H1 (cell line): ENCODE measurements around the gene SPACA4. TPM values are rescaled to one million over a fixed set of nuclear protein-coding genes. Genes with fewer than 3 reads are reported as not detected.

ENCODE experiments used
- ASH2L ChIP-seq: fragments of 200-600, 300-600 bp; sonication (generic); IDR thresholded peaks from one replicate; pipeline ENCODE4 v1.7.1; 2017; ENCODE audit warnings: low read length
- ATF3 ChIP-seq: IDR thresholded peaks from 2 replicates; pipeline ENCODE4 v1.6.1; 2011; ENCODE audit warnings: low read depth, mild to moderate bottlenecking, low read length; ENCODE audit not compliant: insufficient read depth
- BRCA1 ChIP-seq: IDR thresholded peaks from 2 replicates; pipeline ENCODE4 v1.6.1; 2012; ENCODE audit warnings: low read depth, low read length, improper control_type of control experiment
- CHD2 ChIP-seq: IDR thresholded peaks from 2 replicates; pipeline ENCODE4 v1.6.1; 2012; ENCODE audit warnings: low read length, improper control_type of control experiment
- CTBP2 ChIP-seq: IDR thresholded peaks from 2 replicates; pipeline ENCODE4 v1.7.0; 2011; ENCODE audit warnings: borderline replicate concordance, mild to moderate bottlenecking, moderate library complexity, mixed read lengths, low read length; ENCODE audit not compliant: insufficient read depth, insufficient read length
- E2F6 ChIP-seq: IDR thresholded peaks from 2 replicates; pipeline ENCODE4 v1.6.1; 2012; ENCODE audit warnings: inconsistent platforms
- EGR1 ChIP-seq: IDR thresholded peaks from 2 replicates; pipeline ENCODE4 v1.6.1; 2011; ENCODE audit warnings: low read depth, low read length, borderline replicate concordance
- GABPA ChIP-seq: IDR thresholded peaks from 2 replicates; pipeline ENCODE4 v1.6.1; 2011; ENCODE audit warnings: mild to moderate bottlenecking, low read length, moderate library complexity, borderline replicate concordance; ENCODE audit not compliant: insufficient read depth
- HDAC6 ChIP-seq: IDR thresholded peaks from one replicate; pipeline ENCODE4 v1.7.1; 2012; ENCODE audit warnings: low read depth, mild to moderate bottlenecking, inconsistent platforms, low read length, moderate library complexity
- KDM4A ChIP-seq: IDR thresholded peaks from one replicate; pipeline ENCODE4 v1.7.1; 2012; ENCODE audit warnings: low read depth, mild to moderate bottlenecking, moderate library complexity, low read length, inconsistent platforms; ENCODE audit not compliant: severe bottlenecking
- KDM5A ChIP-seq: fragments of 200-600 bp; IDR thresholded peaks from 2 replicates; pipeline ENCODE4 v1.7.1; 2012; ENCODE audit warnings: mild to moderate bottlenecking, low read length, inconsistent platforms, mixed read lengths
- MAFK ChIP-seq: IDR thresholded peaks from 2 replicates; pipeline ENCODE4 v1.6.1; 2012; ENCODE audit warnings: low read depth, mild to moderate bottlenecking, improper control_type of control experiment, low read length
- POLR2AphosphoS5 ChIP-seq: IDR thresholded peaks from 2 replicates; pipeline ENCODE4 v1.6.1; 2011; ENCODE audit warnings: low read depth, low read length
- SIN3A ChIP-seq, 2 experiments: IDR thresholded peaks in 1 of 2; conservative IDR thresholded peaks in 1 of 2; 2 replicates each; pipeline ENCODE4 v1.6.1; 2011 to 2012; ENCODE audit warnings: low read length in 2 of 2, improper control_type of control experiment in 1 of 2, low read depth in 1 of 2, mild to moderate bottlenecking in 1 of 2
- SIX5 ChIP-seq: IDR thresholded peaks from 2 replicates; pipeline ENCODE4 v1.6.1; 2011; ENCODE audit warnings: mild to moderate bottlenecking, low read depth, low read length
- SP2 ChIP-seq: IDR thresholded peaks from 2 replicates; pipeline ENCODE4 v1.6.1; 2012; ENCODE audit warnings: mild to moderate bottlenecking, low read length, inconsistent platforms
- SP4 ChIP-seq: IDR thresholded peaks from 2 replicates; pipeline ENCODE4 v1.6.1; 2012; ENCODE audit warnings: low read length, inconsistent platforms
- SUZ12 ChIP-seq: fragments of 200-600 bp; sonication (generic); IDR thresholded peaks from 2 replicates; pipeline ENCODE4 v1.6.1; 2012; ENCODE audit warnings: mild to moderate bottlenecking, inconsistent platforms, low read length, moderate library complexity, mixed read lengths
- TAF7 ChIP-seq: optimal IDR thresholded peaks from 2 replicates; pipeline ENCODE3; 2011; ENCODE audit warnings: low read depth, mild to moderate bottlenecking, inconsistent platforms, low read length, moderate library complexity, borderline replicate concordance
- TBP ChIP-seq: IDR thresholded peaks from 2 replicates; pipeline ENCODE4 v1.6.1; 2011; ENCODE audit warnings: low read depth, low read length, improper control_type of control experiment
- YY1 ChIP-seq: IDR thresholded peaks from 2 replicates; pipeline ENCODE4 v1.6.1; 2011; ENCODE audit warnings: low read depth, mild to moderate bottlenecking, low read length
- polyA plus RNA-seq, 7 experiments: library from polyadenylated mRNA; depleted of rRNA in 3 of 7; stranded (reverse) in 5 of 7; unstranded in 2 of 7; fragments of >200 nt in 5 of 7; fragments of 200-250 nt in 2 of 7; gene quantifications; 1 replicate in 5 of 7; 2 replicates in 1 of 7; 4 replicates in 1 of 7; pipeline versions ENCODE4 v1.2.1 to v1.2.3, GENCODE V29; 2011 to 2013; ENCODE audit warnings: missing spikeins in 2 of 7, mixed read lengths in 2 of 7
- total RNA-seq: library from RNA; stranded (reverse); fragmentation: NEBNext Ultra II Directional; extraction: Animal tissue kit (Norgen Biotek cat#: 25700); gene quantifications from 2 replicates; pipeline ENCODE4 v1.2.1, GENCODE V29; 2021

Gene SPACA4
- total and polyA plus RNA-seq, 2 of the 8 experiments (the other 6 are each of a cell fraction or from before 2014, with no cell fraction given), result not detected

- no peak; the same call in 1 of the 2 replicates for TF ChIP-seq TBP
- peak; percentile 32 for TF ChIP-seq KDM4A
- TF ChIP-seq E2F6, result 0 out of 2 replicates have a peak, but pooled peaks have one; percentile 18
- no peak for TF ChIP-seq HDAC6
- peak; percentile 37 for TF ChIP-seq ASH2L
- TF ChIP-seq ATF3, result no peak
- TF ChIP-seq TAF7, result peak; percentile 65
- TF ChIP-seq YY1, result peak; percentile 100
- TF ChIP-seq CHD2, result peak; percentile 74
- peak; percentile 37; the same call in 1 of the 2 replicates for TF ChIP-seq KDM5A
- TF ChIP-seq POLR2AphosphoS5, result no peak; the same call in 1 of the 2 replicates
- TF ChIP-seq SIX5, result peak; percentile 46
- TF ChIP-seq BRCA1, result peak; percentile 44; the same call in 1 of the 2 replicates
- no peak for TF ChIP-seq SUZ12
- peak; percentile 6; the same call in 1 of the 2 replicates for TF ChIP-seq SP2
- TF ChIP-seq MAFK, result no peak
- no peak for TF ChIP-seq CTBP2
- no peak for TF ChIP-seq EGR1
- TF ChIP-seq GABPA, result no peak
- TF ChIP-seq SP4, result 0 out of 2 replicates have a peak, but pooled peaks have one; percentile 76
- peak in 1 of 2 experiments; percentile 16; a peak in 1 of 4 replicates for TF ChIP-seq SIN3A (conservative IDR thresholded peaks at IDR 0.05 in 1 of 2, IDR thresholded peaks at IDR 0.05 in 1 of 2; ENCODE audit: low read depth in 1 of 2, low read length in 2 of 2)
- TF ChIP-seq, all 59 proteins: peak for 17
Measured at GRCh38 chr19:48624067-48624594, 17.6 kb downstream of the SPACA4 start (continued).
